ENCODE results near the gene FAM24A.

FAM24A gene

DNA sequence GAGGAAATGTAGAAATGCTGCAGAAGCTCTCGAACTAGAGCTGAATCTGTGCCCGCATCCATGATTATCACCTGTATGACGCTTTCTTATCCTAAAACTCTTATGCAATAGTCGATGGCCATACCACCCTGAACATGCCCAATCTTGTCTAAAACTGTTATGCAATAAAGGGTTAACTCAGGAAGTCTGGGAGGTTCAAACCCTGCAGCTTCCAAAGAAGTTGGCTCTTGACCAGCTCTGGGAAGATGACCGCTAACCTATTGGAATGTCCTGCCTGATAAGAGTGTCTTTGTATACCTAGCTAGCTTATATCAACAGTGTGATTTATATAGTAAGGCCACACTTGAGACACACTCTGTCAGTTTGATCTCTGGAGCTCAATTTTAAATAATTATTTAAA lies 47.1 kb downstream of the FAM24A start:
- no peak overlapping the region for H3K4me3 ChIP-seq (ENCODE audit: low read length)
- DNase-seq (ENCODE audit: low read depth) = peak; percentile 71
- TF ChIP-seq, protein P1, sequence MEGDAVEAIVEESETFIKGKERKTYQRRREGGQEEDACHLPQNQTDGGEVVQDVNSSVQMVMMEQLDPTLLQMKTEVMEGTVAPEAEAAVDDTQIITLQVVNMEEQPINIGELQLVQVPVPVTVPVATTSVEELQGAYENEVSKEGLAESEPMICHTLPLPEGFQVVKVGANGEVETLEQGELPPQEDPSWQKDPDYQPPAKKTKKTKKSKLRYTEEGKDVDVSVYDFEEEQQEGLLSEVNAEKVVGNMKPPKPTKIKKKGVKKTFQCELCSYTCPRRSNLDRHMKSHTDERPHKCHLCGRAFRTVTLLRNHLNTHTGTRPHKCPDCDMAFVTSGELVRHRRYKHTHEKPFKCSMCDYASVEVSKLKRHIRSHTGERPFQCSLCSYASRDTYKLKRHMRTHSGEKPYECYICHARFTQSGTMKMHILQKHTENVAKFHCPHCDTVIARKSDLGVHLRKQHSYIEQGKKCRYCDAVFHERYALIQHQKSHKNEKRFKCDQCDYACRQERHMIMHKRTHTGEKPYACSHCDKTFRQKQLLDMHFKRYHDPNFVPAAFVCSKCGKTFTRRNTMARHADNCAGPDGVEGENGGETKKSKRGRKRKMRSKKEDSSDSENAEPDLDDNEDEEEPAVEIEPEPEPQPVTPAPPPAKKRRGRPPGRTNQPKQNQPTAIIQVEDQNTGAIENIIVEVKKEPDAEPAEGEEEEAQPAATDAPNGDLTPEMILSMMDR (IDR thresholded peaks at IDR 0.05; ENCODE audit: insufficient read depth, low read depth, low read length, missing control alignments) = no peak

DNA sequence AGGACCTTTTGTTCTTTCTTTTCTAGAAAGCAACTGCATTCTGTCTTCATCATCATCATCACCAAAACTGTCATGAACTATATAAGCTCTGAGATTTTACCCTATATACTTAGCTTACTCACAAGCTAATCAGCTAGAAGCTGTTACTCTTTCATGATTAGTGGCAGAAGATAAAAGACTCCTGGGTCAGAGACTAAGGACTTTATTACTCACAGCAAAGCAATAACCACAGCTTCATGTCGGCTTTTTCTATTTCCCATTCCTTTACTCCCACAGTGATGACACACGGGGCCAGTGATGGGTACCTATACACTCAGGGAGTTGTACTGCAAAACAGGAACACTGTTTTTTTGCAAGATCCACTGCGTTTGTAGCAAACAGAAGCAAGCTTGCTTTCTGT lies 52.0 kb downstream of the FAM24A start:
- H3K4me3 ChIP-seq (ENCODE audit: low read length) = no peak overlapping the region
- DNase-seq (ENCODE audit: low read depth) = no peak
- TF ChIP-seq, protein P1 (IDR thresholded peaks at IDR 0.05; ENCODE audit: insufficient read depth, low read depth, low read length, missing control alignments) = no peak

Data from epithelial cell of esophagus (primary cell).